Left colon (tissue), 2 donors: ENCODE measurements around the gene HECW1. TPM values are rescaled to one million over a fixed set of nuclear protein-coding genes. Genes with fewer than 3 reads are reported as not detected.

Experiments
- ATAC-seq: fragments of 200-7000 bp; cut with Tn5 transposase; one replicate; pipeline ENCODE4 v1.9.1; 2020; ENCODE audit warnings: mild to moderate bottlenecking, moderate library complexity
- DNase-seq, 2 donors: peaks; one replicate each; pipeline ENCODE4 v3.0.0-alpha.2; 2020
- intact Hi-C, 2 donors: fragments of 100-400 bp; cut with DNase I in 1 of 2; cut with micrococcal nuclease in 1 of 2; formaldehyde crosslinking; loops; one replicate each; pipeline versions ENCODE4 v1.11.2 to v1.14.0; 2022; cut with DNase I, micrococcal nuclease
- total RNA-seq, 2 donors: library from RNA; stranded (reverse); fragmentation: NEBNext Ultra II Directional; extraction: Animal tissue kit (Norgen Biotek cat#: 25700); gene quantifications; one replicate each; pipeline ENCODE4 v1.2.1, GENCODE V29; 2021
- donor health status: DM: no; HTN: no; CAD: no.
- donor health status: DM: yes; HTN: yes; CAD: no.

The HECW1 gene
- total RNA-seq, 2 donors from 2014 or later = 0.58 to 0.89 TPM

DNA sequence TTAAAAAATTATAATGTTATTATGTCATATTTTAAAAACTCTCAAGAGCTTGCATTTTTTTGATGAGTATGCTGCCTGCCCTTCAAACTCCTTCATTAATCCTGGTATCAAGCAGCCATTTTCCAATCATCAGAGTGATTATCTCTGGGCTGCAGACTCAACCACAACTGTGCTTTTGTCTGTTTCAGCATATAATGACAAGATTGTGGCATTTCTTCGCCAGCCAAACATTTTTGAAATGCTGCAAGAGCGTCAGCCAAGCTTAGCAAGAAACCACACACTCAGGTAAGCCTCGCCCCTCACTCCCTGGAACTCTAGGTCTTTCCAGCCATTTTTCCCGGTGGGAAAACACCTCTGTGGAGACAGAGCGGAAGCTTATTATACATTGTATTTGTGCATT is 380.4 kb downstream of the HECW1 start:
- no peak for DNase-seq
- intact Hi-C loops = no loop called here
- no peak for ATAC-seq

DNA sequence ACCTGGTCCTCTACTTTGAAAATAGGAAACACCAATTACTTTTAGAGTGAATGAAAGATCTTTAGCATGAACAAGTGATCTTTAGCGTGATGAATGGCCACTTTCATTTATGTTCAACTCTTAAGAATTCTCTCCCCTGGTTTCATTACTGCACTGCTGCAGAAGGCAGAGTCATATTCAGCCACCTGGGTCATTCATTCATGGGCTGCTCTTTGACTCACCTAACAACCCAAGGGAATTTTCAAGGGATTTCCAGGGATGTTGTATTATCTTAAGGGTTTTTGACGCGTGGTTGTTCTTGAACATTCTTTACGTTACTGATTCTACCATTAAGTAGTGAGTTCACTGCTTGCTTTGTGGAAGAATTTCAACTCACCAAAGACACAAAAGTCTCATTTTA is 383.1 kb downstream of the HECW1 start:
- no peak for DNase-seq
- intact Hi-C loops = no loop called here
- no peak for ATAC-seq

DNA sequence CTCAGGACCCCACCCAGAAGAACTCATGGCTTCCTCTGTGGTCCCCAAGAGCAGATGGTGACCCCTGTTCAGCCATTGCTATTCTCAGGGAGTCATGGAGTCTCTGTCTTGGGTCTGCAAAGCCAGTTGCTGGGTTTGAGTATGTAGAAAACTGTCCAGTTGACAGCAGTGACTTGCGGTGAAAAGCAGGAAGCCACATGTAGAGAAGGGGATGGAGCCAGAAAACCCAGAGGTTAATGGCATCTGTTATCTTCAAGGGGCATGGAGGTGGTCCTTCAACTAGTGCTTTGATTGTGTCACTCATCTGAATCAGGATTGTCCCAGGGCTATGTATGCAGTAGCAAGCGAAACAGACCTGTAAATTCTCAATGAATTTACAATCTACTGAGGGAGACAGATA is 384.1 kb downstream of the HECW1 start:
- no peak for DNase-seq
- intact Hi-C loops = no loop called here
- ATAC-seq = no peak

DNA sequence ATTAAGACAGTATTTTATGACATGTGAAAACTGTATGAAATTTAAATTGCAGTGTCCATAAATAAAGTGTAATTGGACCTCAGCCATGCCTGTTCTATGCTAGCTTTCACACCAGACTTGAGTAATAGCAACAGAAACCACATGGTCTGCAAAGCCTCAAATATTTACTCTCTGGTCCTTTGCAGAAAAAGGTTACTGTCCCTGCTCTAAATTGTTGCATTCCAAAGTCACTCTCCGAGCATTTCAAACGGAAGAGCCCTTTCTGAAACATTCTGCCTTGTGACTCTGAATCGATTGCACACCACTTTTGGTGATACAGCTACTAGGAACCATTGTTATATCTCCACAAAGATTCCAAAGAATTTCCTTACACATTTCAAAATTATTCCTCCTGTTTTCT is 389.4 kb downstream of the HECW1 start:
- DNase-seq (no peak), ATAC-seq (no peak)

DNA sequence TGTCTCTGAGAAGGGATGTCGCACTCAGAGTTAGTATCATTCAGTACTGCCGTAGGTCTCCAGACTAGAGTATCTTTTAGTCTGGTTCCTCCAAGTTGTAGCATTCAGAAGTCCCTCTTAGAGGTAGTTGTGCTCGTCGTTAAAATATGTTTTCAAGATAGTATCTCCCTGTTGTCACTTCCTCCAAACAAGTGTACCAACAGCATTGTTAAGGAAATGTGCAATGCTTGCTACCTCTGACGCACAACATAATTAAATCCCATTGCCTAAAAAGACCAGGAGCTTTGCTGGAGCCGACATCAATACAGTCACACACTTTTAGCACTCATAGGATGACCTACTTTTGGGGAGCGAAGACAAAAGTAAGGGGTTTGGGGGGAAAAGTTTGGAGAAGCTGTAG is 390.5 kb downstream of the HECW1 start:
- ATAC-seq (no peak), DNase-seq (no peak)
- intact Hi-C loops = no loop called here

More for the DNA sequence above, 389.4 kb downstream of the HECW1 start:
- intact Hi-C loops = no loop called here

DNA sequence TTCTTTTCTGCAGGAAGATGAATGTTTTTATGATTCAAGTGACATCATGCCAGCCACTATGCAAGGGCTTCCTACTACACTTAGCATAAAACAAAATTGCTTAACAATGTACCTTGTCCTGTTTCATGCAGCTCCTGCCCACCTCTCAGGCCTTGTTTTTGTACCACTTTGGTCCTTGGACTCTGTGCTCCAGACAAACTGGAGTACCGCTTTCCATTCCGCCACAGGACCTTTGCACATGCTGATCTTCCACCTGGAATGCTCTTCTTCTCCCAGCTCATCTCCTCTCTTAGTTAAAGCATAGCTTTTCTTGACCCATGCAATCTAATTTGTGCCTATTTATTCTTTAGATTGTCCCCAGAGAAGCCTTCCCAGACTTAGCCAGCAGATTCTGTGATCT is 393.0 kb downstream of the HECW1 start:
- ATAC-seq = no peak
- DNase-seq = no peak
- intact Hi-C loops = no loop called here

DNA sequence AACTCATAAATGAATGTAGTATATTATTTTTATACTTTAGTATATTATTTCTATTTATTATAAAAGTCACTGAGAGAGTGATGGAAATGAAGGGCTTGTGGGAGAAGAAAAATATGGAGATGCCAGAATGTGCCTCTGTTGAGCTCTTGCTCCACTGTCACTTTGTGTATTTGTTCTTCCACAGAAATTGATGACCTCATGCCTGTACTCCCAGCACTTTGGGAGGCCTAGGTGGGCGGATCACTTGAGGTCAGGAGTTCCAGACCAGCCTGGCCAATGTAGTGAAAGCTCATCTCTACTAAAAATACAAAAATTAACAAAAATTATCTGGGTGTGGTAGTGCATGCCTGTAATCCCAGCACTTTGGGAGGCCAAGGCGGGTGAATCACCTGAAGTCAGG is 394.0 kb downstream of the HECW1 start:
- ATAC-seq (no peak), DNase-seq (no peak)

DNA sequence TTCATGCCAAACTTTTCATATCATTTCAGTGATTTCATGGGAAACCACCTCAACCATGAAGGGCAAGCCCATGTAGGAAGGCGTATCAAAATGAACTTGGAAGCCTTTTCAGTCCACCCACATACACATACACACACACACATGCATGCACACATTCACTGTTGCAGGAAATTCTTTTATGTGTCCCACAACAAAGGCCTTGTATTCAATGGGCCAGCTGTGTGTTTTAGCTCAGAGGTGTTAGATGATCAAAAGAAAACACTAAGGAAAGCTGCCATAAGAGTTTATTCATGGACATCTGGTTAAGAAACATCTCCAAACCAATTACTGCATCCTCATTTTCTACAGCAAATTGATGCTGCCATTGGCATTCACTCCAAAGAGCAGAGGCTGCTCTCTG is 396.0 kb downstream of the HECW1 start:
- DNase-seq (no peak), ATAC-seq (no peak)
- intact Hi-C loops = no loop called here

More for the DNA sequence above, 394.0 kb downstream of the HECW1 start:
- intact Hi-C loops = no loop called here

DNA sequence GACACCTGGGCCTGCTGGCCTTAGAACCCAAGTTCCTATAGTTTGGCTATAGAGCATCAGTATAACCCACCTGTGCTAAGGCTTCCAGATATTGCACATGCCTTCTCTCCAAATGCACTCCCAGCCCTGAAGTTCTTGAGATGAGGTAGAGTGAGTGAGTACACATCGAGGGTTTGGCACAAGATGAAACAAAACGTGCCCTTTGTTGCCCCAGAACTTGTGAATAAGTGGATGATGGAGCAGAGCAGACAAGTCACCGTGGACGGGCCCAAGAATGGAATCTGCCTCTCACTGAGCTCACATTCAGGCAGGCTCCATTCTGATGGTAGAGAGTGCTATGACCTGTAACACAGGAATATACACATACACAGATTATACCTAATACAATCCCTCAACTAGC is 397.5 kb downstream of the HECW1 start:
- no peak for DNase-seq
- intact Hi-C loops = no loop called here
- ATAC-seq = no peak

DNA sequence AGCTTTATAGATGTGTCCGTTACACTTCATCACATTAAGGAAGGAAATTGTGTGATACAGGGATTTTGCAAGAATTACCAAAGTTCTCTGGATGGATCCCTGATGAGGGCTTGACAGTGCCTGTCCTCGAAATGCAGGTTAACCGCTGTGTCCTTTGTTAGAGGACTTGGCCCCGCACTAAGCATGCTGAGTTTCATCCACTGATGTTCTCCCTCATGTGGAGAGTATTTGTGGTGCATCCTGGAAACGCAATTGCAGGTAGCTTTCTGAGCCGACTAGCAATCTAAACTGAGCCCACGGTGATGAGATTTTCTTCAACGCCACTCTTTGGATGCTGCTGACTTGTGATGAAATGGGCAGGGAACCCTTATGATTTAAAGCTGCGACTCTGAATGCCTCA is 398.6 kb downstream of the HECW1 start:
- DNase-seq = no peak
- intact Hi-C loops = no loop called here
- no peak for ATAC-seq

DNA sequence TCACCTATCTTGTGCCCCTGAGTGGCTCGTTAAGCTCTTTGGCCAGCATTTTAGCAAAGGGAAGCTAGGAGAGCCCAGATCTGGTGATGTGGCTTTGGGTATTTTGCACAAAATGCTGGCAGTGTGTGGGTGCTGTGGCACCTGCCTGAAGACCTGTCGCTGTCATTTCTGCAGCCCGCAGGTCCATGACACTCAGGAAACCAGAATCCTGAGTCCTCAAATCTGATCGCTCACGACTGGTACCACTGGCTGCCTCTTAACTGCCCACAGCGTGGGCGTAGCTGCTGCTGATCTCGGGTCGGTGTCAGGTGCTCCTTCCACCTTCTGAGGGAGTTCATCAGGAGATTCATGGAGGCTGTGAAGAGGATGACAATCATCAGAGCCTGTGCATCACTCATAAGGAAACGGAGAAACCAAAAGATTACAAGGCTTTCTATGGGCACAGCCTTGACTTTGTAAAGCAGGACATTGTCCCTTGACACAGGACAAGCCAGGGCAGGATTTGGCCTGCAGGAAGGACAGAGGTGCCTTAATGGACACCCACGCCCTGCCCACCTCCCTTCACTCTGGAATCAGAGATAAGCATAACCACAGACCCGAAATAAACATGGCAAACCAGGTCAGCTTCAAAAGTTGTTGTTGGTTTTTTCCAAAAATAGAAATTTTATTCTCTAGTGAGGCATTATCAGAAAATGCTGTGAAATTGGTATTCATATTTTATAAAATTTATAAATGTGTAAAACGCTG is 399.5 kb downstream of the HECW1 start:
- intact Hi-C loops = no loop called here
- DNase-seq (no peak), ATAC-seq (no peak)

DNA sequence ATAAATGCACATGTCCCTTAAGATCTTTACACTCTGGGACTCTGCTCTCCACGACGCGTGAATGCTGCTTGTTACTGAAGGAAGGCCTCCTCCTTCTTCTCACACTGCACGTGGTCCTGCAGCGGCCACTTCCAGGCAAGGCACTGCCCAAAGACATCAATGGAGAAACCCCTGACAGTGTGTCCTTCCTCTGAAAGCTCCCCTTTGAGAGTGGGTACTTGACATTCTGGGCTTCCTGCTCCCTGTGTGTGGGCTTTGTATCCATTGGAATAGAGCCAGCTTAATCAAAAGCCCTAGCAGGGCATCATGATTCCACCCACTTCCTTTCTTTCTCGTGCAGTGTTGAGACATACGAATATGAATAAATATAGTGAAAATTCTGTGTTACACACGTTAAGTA is 400.8 kb downstream of the HECW1 start:
- intact Hi-C loops = no loop called here
- DNase-seq (no peak), ATAC-seq (no peak)

DNA sequence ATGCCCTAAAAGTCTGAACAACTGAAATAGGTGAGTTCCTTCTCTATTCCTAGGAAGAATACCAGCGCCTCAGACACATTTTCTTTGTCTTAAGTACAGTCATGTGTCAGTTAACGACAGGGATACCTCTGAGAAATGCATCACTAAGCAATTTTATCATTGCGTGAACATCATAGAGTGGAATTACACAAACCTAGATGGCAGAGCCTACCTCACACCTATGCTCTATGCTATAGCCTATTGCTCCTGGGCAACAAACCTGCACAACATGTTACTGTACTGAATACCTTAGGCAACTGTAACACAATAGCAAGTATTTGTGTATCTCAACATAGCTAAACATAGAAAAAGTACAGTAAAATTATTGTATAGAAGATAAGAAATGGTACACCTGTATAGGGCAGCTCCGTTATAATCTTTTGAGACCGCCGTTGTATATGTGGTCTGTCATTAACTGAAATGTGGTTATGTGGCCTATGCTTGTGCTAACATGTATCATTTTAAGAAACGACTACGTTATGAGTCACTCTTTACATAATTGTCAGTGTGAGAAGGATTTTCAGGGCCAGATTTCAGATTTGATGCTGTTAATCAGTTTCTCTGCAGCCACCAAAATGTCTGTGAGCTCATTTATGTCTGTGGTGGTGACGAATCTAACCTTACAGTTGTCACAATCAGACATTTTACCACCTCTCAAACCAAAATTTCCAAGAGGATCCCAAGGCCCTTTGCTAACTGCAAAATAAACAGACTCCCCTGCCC is 404.3 kb downstream of the HECW1 start:
- intact Hi-C loops = no loop called here
- DNase-seq = no peak
- ATAC-seq = no peak

DNA sequence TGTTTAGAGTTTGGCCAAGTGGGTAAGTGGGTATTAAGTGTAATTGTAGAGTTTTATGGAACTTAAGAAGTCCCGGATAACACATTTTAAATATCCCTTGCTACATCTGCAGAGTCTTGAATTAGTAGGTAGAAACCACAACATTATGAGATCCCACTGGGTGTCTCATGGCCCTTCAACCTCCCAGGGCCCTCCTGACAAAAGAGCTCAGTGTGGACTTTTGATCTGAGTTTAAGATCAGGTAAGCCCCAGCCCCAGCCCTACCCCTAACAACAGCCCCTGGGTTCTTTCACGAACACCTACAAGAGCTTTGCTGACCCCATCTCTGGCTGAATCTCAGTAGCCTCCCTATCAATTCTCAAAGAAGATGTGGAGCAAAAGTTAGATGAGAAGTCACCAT is 405.0 kb downstream of the HECW1 start:
- intact Hi-C loops = no loop called here
- DNase-seq = no peak
- ATAC-seq = no peak

DNA sequence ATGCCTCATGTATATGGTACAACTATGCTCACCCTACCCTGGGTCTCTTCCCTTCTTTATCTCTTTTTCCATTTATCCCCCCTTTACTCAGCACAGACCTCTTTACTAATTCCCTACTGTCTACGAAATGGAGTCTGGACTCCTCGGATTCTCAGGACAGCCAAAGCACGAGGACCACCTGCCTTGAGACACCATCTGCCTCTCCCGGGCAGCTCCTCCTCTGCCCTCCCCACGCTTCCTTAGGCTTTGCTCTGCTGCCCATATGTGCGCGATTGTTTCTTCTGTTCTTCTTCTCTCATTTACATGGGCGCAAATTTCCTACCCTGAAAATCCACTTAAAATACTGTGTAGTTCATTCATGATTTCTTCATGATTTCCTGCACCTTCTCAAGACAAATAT is 407.8 kb downstream of the HECW1 start:
- intact Hi-C loops = no loop called here
- ATAC-seq (no peak), DNase-seq (no peak)

DNA sequence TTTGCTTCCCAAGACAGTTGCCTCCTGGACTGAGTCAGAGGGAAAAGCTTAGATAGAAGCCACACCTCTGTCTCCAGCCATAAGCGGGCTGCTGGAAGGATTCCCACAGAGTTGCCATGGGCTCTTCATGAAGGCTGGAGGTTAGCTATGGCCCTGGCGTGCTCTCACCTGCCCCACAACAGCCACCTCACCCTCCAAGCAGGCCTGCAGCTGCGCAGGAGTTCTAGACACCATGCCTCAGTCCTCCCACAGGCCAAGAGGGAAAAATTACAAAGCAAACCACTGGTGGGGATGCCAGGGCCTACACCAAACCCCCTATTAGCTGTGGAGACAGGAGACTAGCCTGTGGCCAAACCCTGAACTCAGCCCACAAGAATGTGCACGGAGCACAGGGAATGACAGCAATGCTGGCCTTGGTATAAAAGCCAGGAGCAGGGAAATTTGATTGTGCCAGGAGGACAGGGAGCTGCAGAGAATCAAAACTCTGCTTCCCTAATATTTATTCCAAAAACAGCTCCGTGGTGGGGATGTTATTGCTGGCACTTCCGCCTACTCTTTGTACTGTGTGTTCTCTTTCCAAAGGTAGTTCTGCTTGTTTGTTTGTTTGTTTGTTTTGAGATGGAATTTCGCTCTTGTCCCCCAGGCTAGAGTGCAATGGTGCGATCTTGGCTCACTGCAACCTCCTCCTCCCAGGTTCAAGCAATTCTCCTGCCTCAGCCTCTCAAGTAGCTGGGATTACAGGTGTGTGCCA is 410.1 kb downstream of the HECW1 start:
- no peak for ATAC-seq
- intact Hi-C loops = no loop called here
- DNase-seq = no peak

DNA sequence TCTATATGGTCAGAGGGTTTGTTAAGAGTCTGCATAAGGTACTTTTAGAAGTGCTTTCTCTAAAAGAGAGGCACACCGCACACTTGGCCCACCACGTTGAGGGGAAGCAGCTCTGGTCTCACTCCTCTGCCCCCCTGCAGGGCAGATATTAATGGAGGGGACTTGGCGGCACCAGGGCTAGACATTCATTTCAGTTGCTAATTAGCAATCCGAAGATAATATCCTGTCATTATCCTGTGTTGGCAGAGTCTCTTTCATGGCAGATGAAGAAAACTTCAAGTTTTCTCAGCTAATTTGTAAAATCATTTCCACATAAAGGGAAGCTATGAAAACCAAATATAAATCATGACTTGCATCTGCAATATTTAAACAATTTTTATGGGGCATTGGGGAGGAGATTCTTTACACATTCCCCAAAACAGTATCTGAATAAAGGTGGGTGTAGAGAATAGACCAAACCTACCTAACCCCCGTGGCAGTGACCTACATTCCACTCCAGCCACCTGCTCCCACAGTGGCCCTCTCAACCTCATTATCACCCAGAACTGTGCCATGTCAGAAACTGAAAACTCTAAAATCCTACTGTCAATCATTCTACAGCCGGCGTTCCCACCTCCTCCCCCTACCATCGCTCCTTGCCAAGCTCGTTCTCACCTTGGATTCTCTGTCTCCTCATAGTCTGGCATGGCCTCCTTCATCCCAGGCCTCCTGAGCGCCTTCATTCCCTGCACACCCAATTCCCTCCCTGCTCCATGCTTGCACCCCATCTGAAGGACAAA is 416.3 kb downstream of the HECW1 start:
- ATAC-seq (no peak), DNase-seq (no peak)
- intact Hi-C loops = no loop called here

DNA sequence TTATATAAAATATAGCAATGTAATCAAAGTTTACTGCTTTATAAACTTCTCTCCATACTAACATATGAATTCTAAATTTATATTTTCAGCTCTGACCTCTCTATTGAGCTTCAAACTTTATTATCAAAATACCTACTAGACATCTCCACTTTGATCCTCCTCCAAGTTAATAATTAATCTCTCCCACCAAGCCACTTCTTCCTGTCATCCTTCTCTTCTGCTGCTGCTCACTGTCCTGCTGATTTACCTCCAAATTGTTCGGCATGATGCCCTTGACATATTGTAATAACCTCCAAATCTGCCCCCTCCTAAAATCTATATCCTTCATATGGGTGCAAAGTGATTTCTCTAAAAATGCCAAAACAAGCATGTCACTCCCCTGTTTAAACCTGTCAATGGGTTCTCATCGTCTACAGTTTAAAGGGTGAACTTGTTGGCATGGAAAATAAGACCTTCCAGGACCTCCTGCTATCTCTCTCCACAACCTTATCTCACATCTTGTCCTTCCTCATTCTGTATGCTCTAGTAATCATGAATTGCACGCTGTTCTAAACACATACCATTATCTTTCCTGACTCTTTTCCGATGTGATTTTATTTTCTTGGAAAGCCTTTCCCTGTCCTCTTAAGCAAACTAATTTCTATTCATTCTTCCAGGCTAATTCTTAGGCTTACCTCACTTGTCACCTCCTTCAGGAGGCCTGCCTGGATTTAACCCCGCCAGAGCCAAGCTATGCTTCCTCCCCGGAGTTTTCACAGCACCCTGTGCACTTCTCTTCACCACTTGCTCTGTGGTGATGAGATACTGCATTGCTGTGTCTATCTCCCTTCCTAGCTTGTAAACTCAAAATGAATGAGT is 418.3 kb downstream of the HECW1 start:
- no peak for ATAC-seq
- intact Hi-C loops = no loop called here
- no peak for DNase-seq
